Muscle layer of duodenum (tissue), 2 donors: Measurements from ENCODE around the gene LYZL2.

ENCODE experiments used
- H3K27ac ChIP-seq: one replicate; pipeline ENCODE4 v1.7.0; 2013; ENCODE audit warnings: mild to moderate bottlenecking, low read length
- H3K27me3 ChIP-seq: one replicate; pipeline ENCODE4 v1.7.0; 2013; ENCODE audit warnings: low read depth, mild to moderate bottlenecking, control low read depth, low read length
- H3K36me3 ChIP-seq, 2 donors: one replicate each; pipeline ENCODE4 v1.7.0; 2013; ENCODE audit warnings: low read length in 2 of 2, control low read depth in 1 of 2, mild to moderate bottlenecking in 1 of 2; ENCODE audit not compliant: insufficient read depth in 2 of 2, control insufficient read depth in 1 of 2
- H3K4me1 ChIP-seq, 2 donors: one replicate each; pipeline ENCODE4 v1.7.0; 2013; ENCODE audit warnings: low read length in 2 of 2, mild to moderate bottlenecking in 2 of 2, control low read depth in 1 of 2, moderate library complexity in 1 of 2; ENCODE audit not compliant: insufficient read depth in 2 of 2, control insufficient read depth in 1 of 2
- H3K4me3 ChIP-seq, 2 donors: one replicate each; pipeline ENCODE4 v1.7.0; 2013; ENCODE audit warnings: low read length in 2 of 2, low read depth in 1 of 2, mild to moderate bottlenecking in 1 of 2
- H3K9me3 ChIP-seq, 2 donors: one replicate each; pipeline ENCODE4 v1.7.0; 2013; ENCODE audit warnings: low read length in 2 of 2, control low read depth in 1 of 2, mild to moderate bottlenecking in 1 of 2; ENCODE audit not compliant: control insufficient read depth in 1 of 2
- donor health status: healthy.

The LYZL2 gene

DNA sequence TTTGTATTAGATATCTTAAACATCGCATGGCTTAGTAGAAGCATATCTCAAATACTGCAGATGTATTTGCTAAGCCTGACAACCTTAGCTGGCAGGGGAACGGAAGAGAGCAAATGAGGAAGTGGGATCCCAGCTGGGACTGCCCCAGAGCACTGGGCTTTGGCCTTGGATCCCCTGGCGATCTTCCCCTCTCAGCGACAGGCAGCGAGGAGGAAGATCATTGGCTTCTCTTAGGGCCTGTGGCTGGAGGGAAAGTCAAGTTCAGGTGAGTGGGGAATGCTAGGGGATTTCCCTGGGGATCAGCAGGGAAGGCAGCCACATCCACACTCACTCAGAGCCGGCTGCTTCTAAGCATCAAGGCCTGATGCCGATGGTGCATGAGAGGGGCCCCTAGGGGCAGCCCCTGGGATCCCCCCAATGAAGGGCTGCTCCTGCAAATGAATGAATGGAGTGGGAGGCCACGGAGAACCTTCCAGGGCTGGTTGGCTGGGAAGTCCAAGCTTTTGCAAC lies 42.0 kb downstream of the LYZL2 start:
- Histone ChIP-seq H3K36me3 (no peaks in the 10 kb centered on the region), H3K27ac (no peak overlapping the region), H3K4me3 (no peak overlapping the region), H3K4me1 (peaks cover 0 to 11% of the 10 kb centered on the region in 2 donors), H3K27me3 (no peaks in the 10 kb centered on the region), H3K9me3 (no peaks in the 10 kb centered on the region)

DNA sequence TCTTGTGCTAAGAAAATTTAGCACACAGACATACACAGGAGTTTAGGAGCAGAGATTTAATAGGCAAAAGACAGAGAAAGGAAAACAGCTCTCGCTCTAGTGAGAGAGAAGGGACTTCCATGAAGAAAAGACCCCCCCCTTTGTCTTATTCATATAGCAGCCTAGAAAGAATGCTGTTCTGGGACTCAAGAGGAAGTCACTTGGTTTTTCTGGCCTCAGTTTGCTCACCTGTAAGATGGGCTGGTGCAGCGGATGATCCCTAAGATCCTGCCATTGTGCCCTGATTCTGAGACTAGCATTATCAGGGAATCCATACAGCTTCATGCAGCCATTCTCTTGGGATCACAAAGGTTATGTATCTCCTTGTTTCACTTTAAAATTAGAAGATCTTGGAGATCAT lies 42.7 kb downstream of the LYZL2 start:
- Histone ChIP-seq H3K36me3 (no peaks in the 10 kb centered on the region), H3K27ac (no peak overlapping the region), H3K4me1 (peaks cover 0 to 11% of the 10 kb centered on the region in 2 donors), H3K4me3 (no peak overlapping the region), H3K27me3 (no peaks in the 10 kb centered on the region), H3K9me3 (no peaks in the 10 kb centered on the region)

DNA sequence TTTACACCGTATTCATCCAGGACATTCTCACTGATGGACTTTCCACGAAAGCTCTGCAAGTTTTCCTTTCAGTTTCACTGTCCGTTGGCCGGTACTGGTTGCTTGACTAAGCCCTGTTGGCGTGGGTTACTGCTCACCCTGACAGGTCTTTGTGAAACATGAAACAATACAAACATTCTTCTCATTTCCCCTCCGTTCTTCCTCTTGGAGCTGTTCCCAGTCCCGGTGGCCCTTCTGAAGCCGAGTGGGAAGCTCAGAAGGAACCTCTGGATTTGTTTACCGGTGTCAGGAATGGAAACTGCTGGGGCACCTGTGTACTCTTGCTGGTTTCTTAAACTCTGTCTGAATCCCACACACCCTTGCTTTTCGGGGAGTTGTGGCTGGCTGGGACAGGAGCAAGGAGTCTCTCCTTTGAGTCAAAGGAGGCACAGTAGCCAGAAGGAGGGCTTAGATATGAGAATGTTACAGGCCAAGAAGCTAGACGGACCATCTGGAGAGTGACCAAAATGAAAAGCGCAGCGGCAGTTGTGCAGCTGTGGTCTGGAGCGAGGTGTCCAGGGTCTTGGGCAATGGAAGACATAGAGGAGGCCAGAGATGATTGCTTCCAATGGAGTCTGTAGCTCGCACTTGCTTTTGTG lies 45.7 kb downstream of the LYZL2 start:
- peak overlapping the region; percentile 54 to 60 for H3K4me3 ChIP-seq
- H3K9me3 ChIP-seq: no peaks in the 10 kb centered on the region
- peak overlapping the region; percentile 46 for H3K27ac ChIP-seq
- no peaks in the 10 kb centered on the region for H3K27me3 ChIP-seq
- no peaks in the 10 kb centered on the region for H3K36me3 ChIP-seq
- peaks cover 0 to 11% of the 10 kb centered on the region in 2 donors for H3K4me1 ChIP-seq

DNA sequence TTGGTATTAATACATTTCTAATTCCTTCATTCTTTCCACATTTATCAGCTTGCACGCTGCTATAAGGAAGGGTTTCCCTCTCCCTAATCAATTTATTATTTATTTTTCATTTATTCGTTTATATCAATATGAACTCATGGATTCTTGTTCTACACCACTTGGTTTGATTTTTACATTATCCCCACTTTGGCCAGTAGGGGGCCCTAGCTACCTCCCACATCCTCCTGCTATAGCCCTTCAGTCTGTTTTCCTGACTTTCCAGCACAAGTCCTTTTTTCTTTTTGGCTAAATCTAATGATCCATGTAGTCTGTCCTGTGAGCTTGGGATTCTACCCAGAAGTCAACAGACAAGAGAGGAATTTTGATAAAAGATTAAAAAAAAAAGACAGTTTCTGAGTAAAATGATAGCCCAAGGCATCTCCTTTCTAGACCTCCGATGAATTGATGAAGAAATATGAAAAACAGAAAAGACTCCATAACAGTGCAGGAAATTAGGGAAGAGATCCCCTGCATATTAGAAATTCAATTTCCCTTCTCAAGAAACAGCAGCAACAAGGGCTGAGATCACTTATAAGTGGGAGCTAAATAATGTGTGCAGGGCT lies 47.7 kb downstream of the LYZL2 start:
- Histone ChIP-seq H3K27me3 (no peaks in the 10 kb centered on the region), H3K4me1 (peaks cover 0 to 8% of the 10 kb centered on the region in 2 donors), H3K9me3 (no peaks in the 10 kb centered on the region)

DNA sequence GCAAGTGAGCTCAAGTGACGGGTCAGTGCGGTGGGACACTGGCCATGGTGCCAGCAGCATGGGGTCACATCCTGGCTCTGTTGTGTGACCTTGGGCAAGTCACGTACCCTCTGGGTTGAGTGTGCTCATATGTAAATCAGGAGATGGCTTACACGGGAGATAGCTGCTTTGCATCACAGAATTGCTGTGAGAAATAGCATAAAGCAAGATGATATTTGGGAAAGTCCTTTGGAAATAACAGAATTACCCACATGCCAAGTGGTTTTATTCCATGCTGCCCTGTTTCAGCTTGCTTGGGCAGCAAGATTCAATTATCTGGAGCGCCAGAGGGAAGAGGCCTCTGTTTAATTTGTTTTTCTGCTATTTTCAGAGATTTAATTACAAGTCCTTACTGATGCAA lies 48.9 kb downstream of the LYZL2 start:
- H3K4me1 ChIP-seq: peaks cover 0 to 8% of the 10 kb centered on the region in 2 donors
- H3K27ac ChIP-seq: no peak overlapping the region
- no peak overlapping the region for H3K4me3 ChIP-seq
- H3K9me3 ChIP-seq: no peaks in the 10 kb centered on the region
- H3K27me3 ChIP-seq: no peaks in the 10 kb centered on the region
- H3K36me3 ChIP-seq: no peaks in the 10 kb centered on the region

More for the DNA sequence above, 47.7 kb downstream of the LYZL2 start:
- Histone ChIP-seq H3K27ac (no peak overlapping the region), H3K36me3 (no peaks in the 10 kb centered on the region), H3K4me3 (no peak overlapping the region)

DNA sequence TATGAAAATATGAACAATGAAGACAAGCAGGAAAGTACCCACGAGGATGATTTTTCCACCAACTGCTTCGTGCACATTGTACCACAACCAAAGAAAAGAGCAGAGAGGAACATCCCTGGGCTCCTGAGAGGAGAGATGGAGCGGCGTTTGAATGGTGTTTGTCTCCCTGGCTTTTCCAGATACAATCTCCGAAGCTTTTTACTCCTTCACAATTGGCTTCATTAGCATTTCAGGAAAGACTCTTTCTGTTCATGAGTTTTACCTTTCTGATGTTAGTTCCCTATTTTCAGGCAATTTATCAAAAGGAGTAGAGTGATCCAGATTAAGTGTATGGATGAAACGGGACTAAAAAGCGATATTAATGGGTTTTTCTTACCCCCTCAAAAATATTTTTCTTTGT lies 49.3 kb downstream of the LYZL2 start:
- no peak overlapping the region for H3K27ac ChIP-seq
- no peaks in the 10 kb centered on the region for H3K36me3 ChIP-seq
- H3K27me3 ChIP-seq: no peaks in the 10 kb centered on the region
- H3K4me1 ChIP-seq: peaks cover 0 to 8% of the 10 kb centered on the region in 2 donors
- no peak overlapping the region for H3K4me3 ChIP-seq
- no peaks in the 10 kb centered on the region for H3K9me3 ChIP-seq

DNA sequence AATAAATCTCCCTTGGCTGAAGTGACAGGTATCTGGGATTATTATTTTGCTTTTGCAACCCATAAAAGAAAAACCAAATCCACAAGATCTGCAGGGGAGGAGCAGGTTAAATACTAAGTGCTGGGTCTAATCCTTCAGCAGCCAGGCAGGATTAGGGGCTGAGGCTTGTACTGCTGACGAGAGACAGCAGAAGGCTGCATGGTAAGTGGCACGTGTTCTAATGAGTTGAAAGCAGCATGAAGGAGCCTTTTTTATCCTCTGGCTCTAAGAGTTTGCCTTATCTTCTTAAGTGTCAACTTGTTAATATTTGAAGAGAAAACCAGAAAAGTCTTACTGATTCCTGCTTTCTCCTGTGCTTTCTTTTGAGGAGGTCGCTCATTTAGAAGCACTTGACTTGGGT lies 50.0 kb downstream of the LYZL2 start:
- no peaks in the 10 kb centered on the region for H3K27me3 ChIP-seq
- no peak overlapping the region for H3K27ac ChIP-seq
- H3K4me3 ChIP-seq: no peak overlapping the region
- H3K4me1 ChIP-seq: peaks cover 0 to 8% of the 10 kb centered on the region in 2 donors
- H3K36me3 ChIP-seq: no peaks in the 10 kb centered on the region
- H3K9me3 ChIP-seq: no peaks in the 10 kb centered on the region

DNA sequence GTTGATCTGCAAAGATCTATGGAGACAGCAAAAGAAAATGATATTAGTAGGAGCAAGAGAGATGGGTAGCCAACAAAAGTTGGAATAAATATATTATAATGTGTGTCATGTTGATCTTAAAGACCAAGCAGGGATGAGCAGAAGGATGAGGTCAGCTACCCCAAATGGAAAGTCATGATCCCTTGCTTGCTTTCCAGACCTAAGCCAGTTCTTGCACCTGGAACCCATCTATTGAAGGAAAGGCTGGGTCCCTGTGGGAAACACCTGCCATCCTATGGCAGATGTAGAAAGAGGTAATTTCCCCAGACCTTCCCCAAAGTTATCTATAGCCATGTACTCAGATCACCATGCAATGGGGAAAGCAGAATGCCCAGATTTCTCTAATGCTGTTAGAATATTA lies 52.5 kb downstream of the LYZL2 start:
- Histone ChIP-seq H3K27ac (no peak overlapping the region), H3K4me1 (no peaks in the 10 kb centered on the region), H3K27me3 (no peaks in the 10 kb centered on the region), H3K4me3 (no peak overlapping the region), H3K9me3 (no peaks in the 10 kb centered on the region), H3K36me3 (no peaks in the 10 kb centered on the region)

DNA sequence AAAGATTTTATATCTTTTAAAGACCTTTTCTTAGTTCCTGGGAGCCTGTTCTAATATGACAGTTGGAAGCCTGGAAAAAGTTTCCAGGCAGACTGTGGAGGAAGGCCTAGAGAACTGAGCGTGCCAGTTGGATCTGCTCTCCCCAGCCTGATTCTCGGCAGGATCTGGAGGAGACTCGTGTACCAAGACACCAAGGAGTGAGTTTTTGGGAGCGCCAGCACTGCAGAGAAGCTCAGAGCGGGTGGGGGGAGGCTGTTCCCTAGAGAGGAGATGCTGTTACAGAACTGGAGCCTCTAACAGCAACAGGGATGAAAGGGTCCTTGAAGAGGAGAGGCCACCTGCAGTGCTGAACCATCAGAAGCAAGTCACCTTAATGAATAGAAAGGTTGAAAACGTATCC lies 52.9 kb downstream of the LYZL2 start:
- H3K27ac ChIP-seq: no peak overlapping the region
- H3K4me1 ChIP-seq: no peaks in the 10 kb centered on the region
- no peaks in the 10 kb centered on the region for H3K36me3 ChIP-seq
- no peak overlapping the region for H3K4me3 ChIP-seq
- H3K27me3 ChIP-seq: no peaks in the 10 kb centered on the region
- no peaks in the 10 kb centered on the region for H3K9me3 ChIP-seq

DNA sequence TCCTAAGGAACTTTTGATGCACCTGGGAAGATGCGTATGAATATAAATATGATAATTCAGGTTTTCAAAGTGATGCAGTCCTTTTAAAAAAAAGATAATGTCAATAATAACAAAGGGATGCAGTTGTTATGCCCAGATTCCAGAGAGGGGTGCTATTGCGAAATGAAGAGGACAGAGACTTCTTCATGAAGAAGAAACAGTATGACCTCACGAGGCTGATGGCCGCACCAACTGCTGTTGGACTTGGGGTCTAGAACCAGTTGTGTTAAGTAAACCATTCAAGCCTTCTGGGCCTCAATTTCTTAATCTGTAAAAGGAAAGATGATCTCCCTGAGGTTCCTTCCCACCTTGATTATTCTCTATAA lies 55.1 kb downstream of the LYZL2 start:
- H3K27ac ChIP-seq: no peak overlapping the region
- H3K27me3 ChIP-seq: no peaks in the 10 kb centered on the region

DNA sequence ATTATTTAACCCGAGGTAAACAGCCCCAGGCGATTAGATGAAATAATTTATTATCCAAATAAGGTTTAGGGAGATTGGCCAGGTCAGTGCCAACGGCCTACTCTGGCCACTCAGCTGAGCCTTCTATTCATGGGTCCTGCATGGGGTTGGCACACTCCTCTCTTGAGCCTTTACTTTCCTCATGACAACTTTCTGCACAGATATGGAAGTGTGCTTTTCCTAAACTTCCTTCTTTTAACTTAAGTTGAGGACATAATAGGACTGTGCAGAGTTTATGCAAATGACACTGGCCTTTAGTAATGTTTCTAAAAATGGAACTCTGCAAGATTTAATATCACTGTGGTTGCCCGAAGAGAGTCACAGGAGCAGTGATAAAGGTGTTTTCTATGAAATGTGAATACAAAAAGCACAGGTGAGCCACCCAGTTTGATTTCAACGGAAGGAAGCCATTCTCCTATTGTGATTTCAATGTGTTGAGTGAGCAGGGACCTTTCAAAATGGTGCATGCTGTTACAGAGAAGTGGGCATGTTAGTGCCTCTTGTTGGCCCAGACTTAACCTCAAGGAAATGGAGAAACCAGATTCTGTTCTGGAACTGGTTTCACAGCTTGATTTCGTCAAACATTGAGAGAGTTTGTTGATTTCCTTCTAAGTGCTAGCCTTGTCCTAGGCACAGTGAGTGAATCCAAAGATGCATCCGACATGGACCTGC lies 55.7 kb downstream of the LYZL2 start:
- Histone ChIP-seq H3K27ac (no peak overlapping the region), H3K9me3 (peaks cover 0 to 4% of the 10 kb centered on the region in 2 donors), H3K4me3 (no peak overlapping the region), H3K27me3 (no peaks in the 10 kb centered on the region), H3K36me3 (no peaks in the 10 kb centered on the region), H3K4me1 (no peaks in the 10 kb centered on the region)

More for the DNA sequence above, 55.1 kb downstream of the LYZL2 start:
- no peaks in the 10 kb centered on the region for H3K36me3 ChIP-seq
- H3K4me3 ChIP-seq: no peak overlapping the region
- peaks cover 0 to 4% of the 10 kb centered on the region in 2 donors for H3K9me3 ChIP-seq
- H3K4me1 ChIP-seq: no peaks in the 10 kb centered on the region
